Skeletal muscle satellite cell (primary cell): ENCODE results near the gene MVB12B.

Source experiments
- H3K27me3 ChIP-seq: 2 replicates; pipeline ENCODE4 v1.7.0; 2013; ENCODE audit warnings: low read length; ENCODE audit not compliant: control insufficient read depth, insufficient read depth
- H3K36me3 ChIP-seq: 2 replicates; pipeline ENCODE4 v1.7.0; 2013; ENCODE audit warnings: mild to moderate bottlenecking, control low read depth, low read length; ENCODE audit not compliant: insufficient read depth
- H3K4me1 ChIP-seq: 2 replicates; pipeline ENCODE4 v1.7.0; 2013; ENCODE audit warnings: low read length; ENCODE audit not compliant: control insufficient read depth, insufficient read depth
- H3K4me2 ChIP-seq: 2 replicates; pipeline ENCODE4 v1.7.0; 2013; ENCODE audit warnings: mild to moderate bottlenecking, low read length
- H3K4me3 ChIP-seq: 2 replicates; pipeline ENCODE4 v1.7.0; 2013; ENCODE audit warnings: low read length
- H3K9ac ChIP-seq: 2 replicates; pipeline ENCODE4 v1.7.0; 2013; ENCODE audit warnings: mild to moderate bottlenecking, low read depth, low read length, moderate library complexity
- H3K9me3 ChIP-seq: replicated peaks from 2 replicates; pipeline ENCODE4 v1.7.0; 2013; ENCODE audit warnings: mild to moderate bottlenecking, control low read depth, low read length

The MVB12B gene

DNA sequence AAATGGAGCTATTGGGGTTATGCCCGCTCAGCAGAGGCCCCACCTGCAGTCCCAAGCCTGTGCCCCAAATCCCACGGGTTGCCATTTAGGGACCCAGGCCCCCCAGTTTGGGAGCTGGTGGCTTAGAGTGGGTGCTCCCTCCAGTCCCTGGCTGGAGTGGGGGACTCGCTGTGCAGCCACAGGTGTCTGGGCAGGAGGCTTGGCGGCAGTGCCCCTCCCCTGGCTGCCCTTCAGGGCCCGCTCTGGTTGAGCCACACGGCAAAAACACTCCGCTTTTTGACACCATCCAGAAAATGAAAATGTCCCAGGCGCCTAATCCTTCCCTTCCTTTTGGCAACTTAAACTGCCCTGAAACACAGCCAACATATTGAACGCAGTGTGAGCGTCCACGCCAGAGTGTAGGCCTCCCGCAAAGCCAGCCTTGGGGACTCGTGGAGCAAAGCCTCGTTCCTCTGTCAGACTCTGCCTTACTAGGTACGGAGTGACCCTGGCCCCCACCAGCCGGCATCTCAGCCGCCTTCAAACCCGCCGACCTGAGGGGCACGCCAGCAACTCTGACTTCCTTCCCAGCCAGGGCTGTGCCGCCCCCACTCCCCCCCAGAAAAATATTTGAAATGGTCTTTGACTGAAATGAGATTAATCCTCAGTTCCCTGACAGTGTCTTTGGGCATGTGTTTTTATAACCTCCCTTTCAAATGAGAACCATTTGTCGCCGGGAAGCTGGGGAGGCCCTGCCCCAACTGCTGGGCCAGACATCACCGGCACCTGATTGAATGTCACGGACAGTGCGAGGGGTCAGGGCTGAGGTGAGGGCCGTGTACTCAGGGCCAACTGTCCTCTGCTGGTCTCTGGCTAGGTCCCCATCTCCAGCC lies 188.6 kb downstream of the MVB12B start:
- Histone ChIP-seq H3K4me1 (peaks cover 10% of the 10 kb centered on the region), H3K9me3 (no peaks in the 10 kb centered on the region), H3K36me3 (no peaks in the 10 kb centered on the region), H3K4me3 (no peak overlapping the region), H3K9ac (no peak overlapping the region), H3K27me3 (peaks cover 54% of the 10 kb centered on the region), H3K4me2 (no peak overlapping the region)

DNA sequence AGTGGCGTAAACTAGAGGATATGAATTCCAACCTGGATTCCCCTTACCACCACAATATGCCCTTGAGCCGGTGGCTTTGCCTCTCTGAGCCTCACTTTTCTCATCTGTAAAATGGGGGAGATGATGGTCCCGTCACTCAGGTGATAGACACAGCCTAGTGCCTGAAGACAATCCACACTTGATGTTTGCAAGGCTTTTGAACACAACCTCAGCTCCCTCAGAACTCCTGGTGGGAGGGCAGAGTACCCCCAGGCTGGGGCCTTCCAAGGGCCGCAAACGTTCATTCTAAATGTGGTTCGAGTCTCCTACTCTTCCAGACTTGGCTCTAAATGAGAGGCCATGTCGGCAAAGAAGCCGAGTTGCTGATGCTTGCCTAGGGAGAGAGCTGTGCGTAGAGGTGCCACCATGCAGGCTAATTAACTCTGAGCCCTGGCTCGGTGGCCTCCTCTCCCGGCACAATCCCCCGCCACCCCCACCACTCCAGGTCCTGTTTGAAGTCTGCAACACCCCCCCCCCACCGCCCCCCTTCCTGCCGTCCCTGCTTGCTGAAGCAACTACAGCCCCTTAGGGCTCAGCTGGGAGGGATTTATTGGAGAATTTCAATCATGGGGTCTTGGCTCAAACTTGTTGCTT lies 189.4 kb downstream of the MVB12B start:
- no peak overlapping the region for H3K4me2 ChIP-seq
- no peak overlapping the region for H3K4me3 ChIP-seq
- H3K4me1 ChIP-seq: peaks cover 10% of the 10 kb centered on the region

GRCh38 chr9:126516561-126516935 lies 189.9 kb downstream of the MVB12B start:
- Histone ChIP-seq H3K4me2 (peak overlapping the region; percentile 71), H3K9ac (no peak overlapping the region), H3K9me3 (no peaks in the 10 kb centered on the region), H3K4me3 (no peak overlapping the region), H3K36me3 (no peaks in the 10 kb centered on the region), H3K4me1 (peaks cover 10% of the 10 kb centered on the region), H3K27me3 (peaks cover 57% of the 10 kb centered on the region)

More for the DNA sequence above, 189.4 kb downstream of the MVB12B start:
- H3K9ac ChIP-seq: no peak overlapping the region
- H3K27me3 ChIP-seq: peaks cover 55% of the 10 kb centered on the region
- H3K36me3 ChIP-seq: no peaks in the 10 kb centered on the region
- H3K9me3 ChIP-seq: no peaks in the 10 kb centered on the region

DNA sequence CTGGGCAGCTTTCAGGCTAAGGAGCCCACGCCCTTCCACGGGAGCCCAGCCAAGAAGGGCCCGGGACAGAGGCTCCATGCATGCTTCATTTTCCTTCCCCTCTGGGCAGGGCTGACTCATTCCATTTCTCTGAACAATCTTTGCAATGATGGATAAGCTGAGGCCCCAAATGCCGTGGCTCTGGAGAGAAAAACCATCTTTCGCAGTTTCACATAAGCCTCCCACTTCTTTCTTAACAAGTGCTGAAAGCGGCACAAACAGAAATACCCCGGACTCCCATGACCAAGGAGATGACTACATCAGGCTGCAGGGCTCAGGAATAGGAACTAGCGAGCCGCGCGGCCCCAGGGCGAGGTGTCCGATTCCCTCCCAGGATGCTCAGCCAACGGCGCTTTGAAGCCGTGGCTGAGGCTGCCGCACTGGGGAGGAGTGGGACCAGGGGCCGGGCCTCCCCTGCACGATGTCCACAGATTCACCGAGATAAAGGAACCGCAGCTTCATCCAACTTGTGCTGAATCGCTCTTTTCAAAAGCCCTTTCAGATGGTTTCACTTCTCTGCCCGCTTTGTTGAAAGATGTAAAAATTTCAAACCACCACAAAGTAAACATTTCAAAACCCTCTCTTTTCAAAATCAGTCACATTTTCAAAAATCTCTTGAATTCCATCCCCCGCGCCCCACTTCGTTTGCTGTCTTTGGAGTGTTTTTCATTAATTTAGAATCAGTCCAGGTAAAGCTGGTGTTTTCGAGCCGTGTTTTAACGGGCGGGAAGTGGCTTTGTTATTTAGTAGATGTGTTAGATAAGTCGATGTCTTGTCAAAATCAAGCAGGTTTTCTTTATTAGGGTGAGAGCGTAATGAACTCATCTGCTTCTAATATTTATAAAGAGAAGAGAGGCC lies 190.6 kb downstream of the MVB12B start:
- peaks cover 10% of the 10 kb centered on the region for H3K4me1 ChIP-seq
- peak overlapping the region; percentile 71 for H3K4me2 ChIP-seq
- no peaks in the 10 kb centered on the region for H3K9me3 ChIP-seq
- H3K4me3 ChIP-seq: peak overlapping the region; percentile 43
- peaks cover 58% of the 10 kb centered on the region for H3K27me3 ChIP-seq
- peak overlapping the region; percentile 20 for H3K9ac ChIP-seq
- no peaks in the 10 kb centered on the region for H3K36me3 ChIP-seq

GRCh38 chr9:126517833-126518356 lies 191.3 kb downstream of the MVB12B start:
- no peaks in the 10 kb centered on the region for H3K36me3 ChIP-seq
- H3K4me2 ChIP-seq: no peak overlapping the region
- peaks cover 10% of the 10 kb centered on the region for H3K4me1 ChIP-seq
- H3K9ac ChIP-seq: no peak overlapping the region
- H3K27me3 ChIP-seq: peaks cover 65% of the 10 kb centered on the region
- no peak overlapping the region for H3K4me3 ChIP-seq
- no peaks in the 10 kb centered on the region for H3K9me3 ChIP-seq

- Histone ChIP-seq H3K4me3 (no peak overlapping the region), H3K4me1 (peaks cover 10% of the 10 kb centered on the region), H3K4me2 (no peak overlapping the region), H3K9me3 (no peaks in the 10 kb centered on the region), H3K9ac (no peak overlapping the region), H3K36me3 (no peaks in the 10 kb centered on the region), H3K27me3 (peaks cover 66% of the 10 kb centered on the region)
These were observed 192.1 kb downstream of the MVB12B start for GRCh38 chr9:126518763-126519162.

DNA sequence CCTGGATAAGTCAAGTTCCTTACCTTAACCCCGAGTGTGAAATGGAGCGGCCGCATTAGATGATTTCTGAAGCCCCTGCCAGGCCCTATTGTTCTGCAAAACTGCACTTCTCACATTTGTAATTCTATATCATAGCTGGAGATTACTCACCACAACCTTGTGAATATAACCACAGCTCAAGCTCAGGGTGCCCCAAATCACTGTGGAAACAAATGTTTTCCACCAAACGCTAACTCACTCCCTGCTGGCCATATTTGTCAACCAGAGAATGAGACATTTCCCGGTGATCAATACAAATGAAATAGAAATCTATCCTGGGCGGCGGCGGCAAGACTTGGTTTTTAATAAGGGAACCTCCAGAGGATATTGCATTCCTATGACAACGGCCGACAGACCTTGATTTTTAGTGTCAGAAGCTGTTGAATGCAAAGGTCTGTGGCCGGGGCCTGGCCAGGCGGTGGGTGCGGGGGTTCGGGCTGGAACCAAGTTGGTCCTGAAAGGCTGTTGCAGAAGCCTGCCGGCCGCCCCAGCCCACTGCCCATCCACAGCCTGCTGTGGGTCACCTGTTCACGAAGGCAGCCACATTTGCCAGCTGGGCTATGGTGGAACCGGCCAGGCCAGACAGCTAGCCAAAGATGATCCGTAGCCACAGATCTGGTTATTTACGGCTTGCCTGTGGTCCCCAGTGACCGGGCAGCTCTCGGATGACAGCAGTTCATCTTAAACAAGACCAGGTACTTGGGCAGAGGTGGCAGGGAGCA lies 193.2 kb downstream of the MVB12B start:
- Histone ChIP-seq H3K4me1 (peaks cover 10% of the 10 kb centered on the region), H3K4me2 (no peak overlapping the region), H3K9ac (no peak overlapping the region), H3K27me3 (peaks cover 73% of the 10 kb centered on the region), H3K4me3 (no peak overlapping the region), H3K36me3 (no peaks in the 10 kb centered on the region), H3K9me3 (no peaks in the 10 kb centered on the region)

GRCh38 chr9:126520453-126520852 lies 193.8 kb downstream of the MVB12B start:
- Histone ChIP-seq H3K4me1 (peaks cover 10% of the 10 kb centered on the region), H3K27me3 (peaks cover 79% of the 10 kb centered on the region)

GRCh38 chr9:126521089-126521488 lies 194.5 kb downstream of the MVB12B start:
- Histone ChIP-seq H3K4me3 (no peak overlapping the region), H3K9me3 (no peaks in the 10 kb centered on the region), H3K4me1 (peaks cover 10% of the 10 kb centered on the region), H3K9ac (no peak overlapping the region), H3K27me3 (peaks cover 85% of the 10 kb centered on the region), H3K36me3 (no peaks in the 10 kb centered on the region), H3K4me2 (no peak overlapping the region)

More at GRCh38 chr9:126520453-126520852, 193.8 kb downstream of the MVB12B start:
- Histone ChIP-seq H3K9ac (no peak overlapping the region), H3K4me2 (no peak overlapping the region), H3K36me3 (no peaks in the 10 kb centered on the region), H3K4me3 (no peak overlapping the region), H3K9me3 (no peaks in the 10 kb centered on the region)

DNA sequence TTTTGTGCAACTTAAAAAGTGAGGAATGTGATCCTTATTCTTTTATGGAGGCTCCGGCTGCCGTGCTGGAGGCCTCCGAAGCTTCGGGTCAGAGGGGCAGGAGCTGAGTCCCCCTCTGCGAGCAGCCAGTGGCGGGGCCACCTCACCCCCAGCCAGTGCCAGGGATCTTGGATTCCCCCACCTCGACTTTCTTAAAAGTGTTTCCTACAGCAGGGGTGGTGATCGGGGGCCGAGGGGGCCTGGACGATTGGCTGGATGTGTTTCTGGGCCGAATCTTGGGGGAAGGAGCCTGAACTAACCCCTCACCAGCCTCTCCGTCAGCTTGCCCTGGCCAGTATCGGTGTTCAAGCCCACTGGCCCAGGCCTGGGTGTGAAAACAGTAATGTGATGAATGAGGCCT lies 194.9 kb downstream of the MVB12B start:
- H3K4me2 ChIP-seq: no peak overlapping the region
- H3K27me3 ChIP-seq: peaks cover 88% of the 10 kb centered on the region
- H3K4me3 ChIP-seq: no peak overlapping the region
- no peaks in the 10 kb centered on the region for H3K36me3 ChIP-seq
- H3K9me3 ChIP-seq: no peaks in the 10 kb centered on the region
- no peak overlapping the region for H3K9ac ChIP-seq
- H3K4me1 ChIP-seq: peaks cover 8% of the 10 kb centered on the region
